IMR-90 (cell line): ENCODE measurements around the gene LRRC7. TPM values are rescaled to one million over a fixed set of nuclear protein-coding genes. Genes with fewer than 3 reads are reported as not detected.
"Not testable (repeated sequence)": the region's sequence is repeated elsewhere in the genome, so short reads cannot be mapped to it uniquely, and the experiment has no call there.

Source experiments
- ATAC-seq: fragments of 200-7000 bp; cut with Tn5 transposase; 2 replicates; pipeline ENCODE4 v1.9.1; 2020; ENCODE audit warnings: low read depth, mild to moderate bottlenecking, moderate library complexity
- BruUV-seq: library from RNA; stranded (reverse); fragments of 400-500 nt; replicated peaks from 2 replicates; lab custom pipeline; 2021; lab: Mats Ljungman, UMichigan
- CTCF ChIA-PET: fragments of 300-600 bp; formaldehyde crosslinking; extraction: SDS; loops from one replicate; lab custom pipeline; 2021; ENCODE audit warnings: antibody characterized with exemption; lab: Yijun Ruan, JAX
- POLR2A ChIA-PET: fragments of 300-600 bp; sonication (Branson Sonifier 250); formaldehyde crosslinking; loops from one replicate; lab custom pipeline; 2022; ENCODE audit warnings: antibody characterized with exemption; ENCODE audit not compliant: unreplicated experiment; lab: Charles Lee
- DNase-seq: peaks from one replicate; pipeline ENCODE4 v3.0.0; 2013
- H2AFZ ChIP-seq: replicated peaks from 2 replicates; pipeline ENCODE3; 2013; ENCODE audit warnings: low read length, mild to moderate bottlenecking; ENCODE audit not compliant: poor library complexity
- H2AK5ac ChIP-seq: 2 replicates; pipeline ENCODE4 v1.6.1; 2013; ENCODE audit warnings: low read depth, low read length, inconsistent platforms
- H2AK9ac ChIP-seq: replicated peaks from 2 replicates; pipeline ENCODE3; 2013; ENCODE audit warnings: mild to moderate bottlenecking, low read depth, low read length, moderate library complexity; ENCODE audit not compliant: poor library complexity
- H2BK120ac ChIP-seq: 2 replicates; pipeline ENCODE4 v1.6.1; 2013; ENCODE audit warnings: low read depth, low read length, inconsistent platforms
- H2BK15ac ChIP-seq: 3 replicates; pipeline ENCODE4 v1.6.1; 2013; ENCODE audit warnings: low read depth, low read length, inconsistent platforms
- H2BK20ac ChIP-seq: 2 replicates; pipeline ENCODE4 v1.6.1; 2013; ENCODE audit warnings: low read depth, mild to moderate bottlenecking, inconsistent platforms, low read length, moderate library complexity
- H2BK5ac ChIP-seq: 2 replicates; pipeline ENCODE4 v1.6.1; 2013; ENCODE audit warnings: mild to moderate bottlenecking, low read depth, low read length, inconsistent platforms; ENCODE audit not compliant: poor library complexity, severe bottlenecking
- H3K14ac ChIP-seq: replicated peaks from 2 replicates; pipeline ENCODE4 v1.6.1; 2013; ENCODE audit warnings: low read depth, low read length, inconsistent platforms
- H3K18ac ChIP-seq: 2 replicates; pipeline ENCODE4 v1.6.1; 2013; ENCODE audit warnings: low read depth, low read length, control low read depth
- H3K23ac ChIP-seq: 2 replicates; pipeline ENCODE4 v1.6.1; 2013; ENCODE audit warnings: low read depth, low read length, inconsistent platforms
- H3K27ac ChIP-seq: 2 replicates; pipeline ENCODE4 v1.5.1; 2013; ENCODE audit warnings: mild to moderate bottlenecking, control low read depth, low read length; ENCODE audit not compliant: insufficient read depth
- H3K27me3 ChIP-seq: 2 replicates; pipeline ENCODE4 v1.6.1; 2013; ENCODE audit warnings: low read length; ENCODE audit not compliant: control insufficient read depth, insufficient read depth
- H3K36me3 ChIP-seq: 2 replicates; pipeline ENCODE4 v1.6.1; 2013; ENCODE audit warnings: low read length, mixed read lengths; ENCODE audit not compliant: control insufficient read depth, insufficient read depth
- H3K4ac ChIP-seq: 2 replicates; pipeline ENCODE4 v1.6.1; 2013; ENCODE audit warnings: low read depth, low read length, inconsistent platforms
- H3K4me1 ChIP-seq: 2 replicates; pipeline ENCODE4 v1.6.1; 2013; ENCODE audit warnings: low read length, mixed read lengths; ENCODE audit not compliant: control insufficient read depth, insufficient read depth
- H3K4me2 ChIP-seq: 2 replicates; pipeline ENCODE4 v1.6.1; 2013; ENCODE audit warnings: low read depth, mild to moderate bottlenecking, control low read depth, low read length, moderate library complexity
- H3K4me3 ChIP-seq: 2 replicates; pipeline ENCODE4 v1.5.1; 2013; ENCODE audit warnings: low read depth, mild to moderate bottlenecking, control low read depth, low read length, moderate library complexity; ENCODE audit not compliant: insufficient read depth
- H3K56ac ChIP-seq: 2 replicates; pipeline ENCODE4 v1.6.1; 2013; ENCODE audit warnings: low read length, inconsistent platforms; ENCODE audit not compliant: insufficient read depth; ENCODE audit errors: extremely low read depth
- H3K79me1 ChIP-seq, 2 experiments: 2 replicates each; pipeline ENCODE4 v1.6.1; 2013; ENCODE audit warnings: low read length in 2 of 2, inconsistent platforms in 1 of 2, low read depth in 1 of 2
- H3K9ac ChIP-seq: 2 replicates; pipeline ENCODE4 v1.6.1; 2013; ENCODE audit warnings: low read depth, low read length, control low read depth
- H3K9me1 ChIP-seq: 2 replicates; pipeline ENCODE4 v1.6.1; 2013; ENCODE audit warnings: low read length, inconsistent platforms; ENCODE audit not compliant: insufficient read depth
- H3K9me3 ChIP-seq: 2 replicates; pipeline ENCODE4 v1.6.1; 2013; ENCODE audit warnings: low read length; ENCODE audit not compliant: control insufficient read depth, insufficient read depth
- H4K20me1 ChIP-seq: 2 replicates; pipeline ENCODE4 v1.6.1; 2013; ENCODE audit warnings: low read length, inconsistent platforms; ENCODE audit not compliant: insufficient read depth
- H4K5ac ChIP-seq: 2 replicates; pipeline ENCODE4 v1.6.1; 2013; ENCODE audit warnings: mild to moderate bottlenecking, low read depth, low read length, control low read depth
- H4K8ac ChIP-seq, 2 experiments: 2 replicates each; pipeline ENCODE4 v1.6.1; 2013; ENCODE audit warnings: low read depth in 2 of 2, low read length in 2 of 2, control low read depth in 1 of 2, inconsistent platforms in 1 of 2
- H4K91ac ChIP-seq: 2 replicates; pipeline ENCODE4 v1.6.1; 2013; ENCODE audit warnings: low read depth, low read length, inconsistent platforms; ENCODE audit not compliant: insufficient read depth
- WGBS, 2 experiments: methylation state at CpG; one replicate each; pipeline versions ENCODE4 v1.1.5 to v1.1.7; 2013; ENCODE audit warnings: missing lambda C conversion rate in 2 of 2; ENCODE audit not compliant: insufficient read length in 1 of 2; ENCODE audit errors: extremely low coverage in 2 of 2; 5-methylcytosine and 5-hydroxymethylcytosine counted together
- dilution Hi-C: fragments of 300-500 bp; cut with HindIII; formaldehyde crosslinking; loops from one replicate; pipeline ENCODE4 v1.14.3; 2018; ENCODE audit warnings: low sequenced_read_pairs; ENCODE audit not compliant: unreplicated experiment
- in situ Hi-C: fragments of 300-500 bp; cut with MboI; formaldehyde crosslinking; loops from 3 replicates; pipeline ENCODE4 v1.14.3; 2019; ENCODE audit warnings: low sequenced_read_pairs, inconsistent platforms, mixed read lengths
- intact Hi-C: fragments of 100-400 bp; cut with micrococcal nuclease; formaldehyde crosslinking; loops from 2 replicates; pipeline ENCODE4 v1.10.0; 2022
- polyA plus RNA-seq, 3 experiments: library from polyadenylated mRNA; depleted of rRNA; stranded (reverse); fragments of >200 nt; gene quantifications; 2 replicates each; pipeline ENCODE4 v1.2.3, GENCODE V29; 2012; ENCODE audit warnings: low replicate concordance in 1 of 3
- total RNA-seq: library from RNA; depleted of rRNA; stranded (reverse); fragments of >200 nt; gene quantifications from 2 replicates; pipeline ENCODE4 v1.2.3, GENCODE V29; 2012

Gene LRRC7
- total and polyA plus RNA-seq, 2 of the 4 experiments (the other 2 are of a cell fraction): under 0.01 to 0.02 TPM

DNA sequence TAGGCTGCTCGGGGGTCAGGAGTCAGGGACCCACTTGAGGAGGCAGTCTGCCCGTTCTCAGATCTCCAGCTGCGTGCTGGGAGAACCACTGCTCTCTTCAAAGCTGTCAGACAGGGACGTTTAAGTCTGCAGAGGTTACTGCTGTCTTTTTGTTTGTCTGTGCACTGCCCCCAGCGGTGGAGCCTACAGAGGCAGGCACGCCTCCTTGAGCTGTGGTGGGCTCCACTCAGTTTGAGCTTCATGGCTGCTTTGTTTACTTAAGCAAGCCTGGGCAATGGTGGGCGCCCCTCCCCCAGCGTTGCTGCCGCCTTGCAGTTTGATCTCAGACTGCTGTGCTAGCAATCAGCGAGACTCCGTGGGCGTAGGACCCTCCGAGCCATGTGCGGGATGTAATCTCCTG lies 360.5 kb downstream of the LRRC7 start:
- H3K36me3 ChIP-seq, H3K27ac ChIP-seq, H3K23ac ChIP-seq, H3K27me3 ChIP-seq, H2BK20ac ChIP-seq, H2AK5ac ChIP-seq, H2AK9ac ChIP-seq, H3K4ac ChIP-seq, H3K4me1 ChIP-seq, H4K91ac ChIP-seq, CTCF ChIA-PET, intact Hi-C loops, H3K4me2 ChIP-seq, H3K14ac ChIP-seq, H4K5ac ChIP-seq, H2AFZ ChIP-seq, in situ Hi-C loops, dilution Hi-C loops, POLR2A ChIA-PET, H3K56ac ChIP-seq, DNase-seq, H3K4me3 ChIP-seq, ATAC-seq, BruUV-seq, H4K20me1 ChIP-seq, H2BK5ac ChIP-seq, H3K9me1 ChIP-seq, H2BK120ac ChIP-seq, H3K18ac ChIP-seq, H4K8ac ChIP-seq, H3K9me3 ChIP-seq, H3K9ac ChIP-seq, H3K79me1 ChIP-seq, H2BK15ac ChIP-seq: not testable (repeated sequence)
- WGBS, 2 experiments: 75% methylated on average over 2 of the region's 14 CpGs; no CpG with 5 or more reads in 1 of the 2 experiments
